ENCODE results near the gene EID1.

The EID1 gene

DNA sequence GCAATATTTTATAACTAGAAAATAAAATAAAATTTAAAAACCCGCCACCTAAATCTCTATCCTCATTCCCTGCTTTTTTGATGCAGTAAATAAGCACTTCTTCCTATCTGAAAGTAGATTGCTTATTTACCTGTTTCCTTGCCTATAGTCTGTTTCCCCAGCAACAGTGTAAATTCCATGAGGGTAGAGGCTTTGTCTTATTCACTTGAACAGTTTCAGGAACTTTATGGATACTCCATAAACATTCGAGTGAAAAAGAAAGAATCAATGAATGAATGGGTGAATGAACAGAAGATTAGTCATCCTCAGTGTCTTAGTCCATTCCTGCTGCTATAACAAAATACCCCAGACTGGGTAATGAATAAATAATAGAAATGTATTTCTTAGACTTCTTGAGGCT is 44.1 kb downstream of the EID1 start:
- H3K27me3 ChIP-seq (ENCODE audit: insufficient read depth, low read length), result no peaks in the 10 kb centered on the region; the same call in 1 of the 2 replicates
- no peak overlapping the region for H3K4me2 ChIP-seq (ENCODE audit: low read length)
- TF ChIP-seq, protein P1, sequence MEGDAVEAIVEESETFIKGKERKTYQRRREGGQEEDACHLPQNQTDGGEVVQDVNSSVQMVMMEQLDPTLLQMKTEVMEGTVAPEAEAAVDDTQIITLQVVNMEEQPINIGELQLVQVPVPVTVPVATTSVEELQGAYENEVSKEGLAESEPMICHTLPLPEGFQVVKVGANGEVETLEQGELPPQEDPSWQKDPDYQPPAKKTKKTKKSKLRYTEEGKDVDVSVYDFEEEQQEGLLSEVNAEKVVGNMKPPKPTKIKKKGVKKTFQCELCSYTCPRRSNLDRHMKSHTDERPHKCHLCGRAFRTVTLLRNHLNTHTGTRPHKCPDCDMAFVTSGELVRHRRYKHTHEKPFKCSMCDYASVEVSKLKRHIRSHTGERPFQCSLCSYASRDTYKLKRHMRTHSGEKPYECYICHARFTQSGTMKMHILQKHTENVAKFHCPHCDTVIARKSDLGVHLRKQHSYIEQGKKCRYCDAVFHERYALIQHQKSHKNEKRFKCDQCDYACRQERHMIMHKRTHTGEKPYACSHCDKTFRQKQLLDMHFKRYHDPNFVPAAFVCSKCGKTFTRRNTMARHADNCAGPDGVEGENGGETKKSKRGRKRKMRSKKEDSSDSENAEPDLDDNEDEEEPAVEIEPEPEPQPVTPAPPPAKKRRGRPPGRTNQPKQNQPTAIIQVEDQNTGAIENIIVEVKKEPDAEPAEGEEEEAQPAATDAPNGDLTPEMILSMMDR (IDR thresholded peaks at IDR 0.05; ENCODE audit: low read length), result no peak
- TF ChIP-seq EZH2 (IDR thresholded peaks at IDR 0.05; ENCODE audit: borderline replicate concordance, low read length), result no peak

DNA sequence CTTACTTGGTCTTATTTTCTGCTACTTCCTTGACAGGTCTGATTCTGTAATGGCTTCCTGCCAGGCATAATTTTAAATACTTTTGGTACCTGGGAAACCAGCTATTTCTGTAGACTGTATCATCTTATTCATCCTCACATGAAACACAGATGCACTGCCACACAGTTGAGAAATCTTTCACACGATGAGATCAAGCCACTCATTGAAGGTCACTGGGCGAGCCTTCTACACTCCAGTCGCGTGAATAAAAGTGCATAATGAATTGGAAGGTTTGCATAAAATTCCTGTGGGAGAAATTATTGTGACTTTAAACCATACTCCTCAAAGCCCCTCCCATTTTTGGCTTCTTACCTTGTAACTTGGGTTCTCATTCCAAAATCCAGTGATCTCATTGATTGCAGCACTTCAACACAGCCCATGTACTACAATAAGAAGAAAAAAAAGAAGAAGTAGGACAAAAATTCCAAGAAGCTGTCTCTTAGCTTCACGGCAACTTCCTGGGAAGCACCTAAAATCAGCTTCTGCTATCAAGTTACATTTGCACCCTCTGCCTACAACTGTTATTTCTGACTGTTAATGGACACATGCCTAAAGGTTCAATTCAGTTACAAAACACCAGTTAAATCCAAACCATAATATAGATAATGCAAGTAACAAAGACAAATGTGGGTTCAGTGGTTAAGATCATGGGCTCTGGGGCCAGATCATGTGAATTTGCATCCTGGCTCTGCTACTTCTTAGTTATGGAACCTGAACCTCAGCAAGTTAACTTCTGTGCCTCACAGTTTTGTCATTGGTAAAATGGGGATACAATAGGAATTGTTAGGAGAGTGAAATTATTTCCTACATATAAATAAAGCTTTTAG is 46.8 kb downstream of the EID1 start:
- Histone ChIP-seq H2AFZ (ENCODE audit: low read length) (no peak overlapping the region), H3K27ac (ENCODE audit: low read depth, low read length, poor library complexity, severe bottlenecking) (no peak overlapping the region), H3K36me3 (ENCODE audit: insufficient read depth, low read length) (no peaks in the 10 kb centered on the region), H3K27me3 (ENCODE audit: insufficient read depth, low read length) (peaks cover 2% of the 10 kb centered on the region), H4K20me1 (ENCODE audit: insufficient read depth, low read length) (no peaks in the 10 kb centered on the region), H3K9ac (ENCODE audit: low read length) (no peak overlapping the region), H3F3A (ENCODE audit: insufficient read depth, low read length) (no peaks in the 10 kb centered on the region), H3K79me2 (ENCODE audit: insufficient read depth, low read length) (no peaks in the 10 kb centered on the region), H3K4me1 (ENCODE audit: insufficient read depth, low read length, severe bottlenecking) (no peaks in the 10 kb centered on the region), H3K9me2 (ENCODE audit: low read depth, low read length) (no peaks in the 10 kb centered on the region), H3K4me2 (ENCODE audit: low read length) (no peak overlapping the region), H3K9me3 (ENCODE audit: low read length) (no peaks in the 10 kb centered on the region), H3K4me3 (ENCODE audit: low read depth, low read length, poor library complexity, severe bottlenecking) (no peak overlapping the region)
- TF ChIP-seq, protein P1 (IDR thresholded peaks at IDR 0.05; ENCODE audit: low read length), result no peak
- TF ChIP-seq EZH2 (IDR thresholded peaks at IDR 0.05; ENCODE audit: borderline replicate concordance, low read length), result no peak

More for the DNA sequence above, 44.1 kb downstream of the EID1 start:
- Histone ChIP-seq H3K4me3 (ENCODE audit: low read depth, low read length, poor library complexity, severe bottlenecking) (no peak overlapping the region), H2AFZ (ENCODE audit: low read length) (no peak overlapping the region), H3K9me3 (ENCODE audit: low read length) (no peaks in the 10 kb centered on the region), H3K79me2 (ENCODE audit: insufficient read depth, low read length) (no peaks in the 10 kb centered on the region), H3K4me1 (ENCODE audit: insufficient read depth, low read length, severe bottlenecking) (no peaks in the 10 kb centered on the region), H3K9ac (ENCODE audit: low read length) (no peak overlapping the region), H4K20me1 (ENCODE audit: insufficient read depth, low read length) (no peaks in the 10 kb centered on the region), H3F3A (ENCODE audit: insufficient read depth, low read length) (no peaks in the 10 kb centered on the region), H3K9me2 (ENCODE audit: low read depth, low read length) (no peaks in the 10 kb centered on the region), H3K27ac (ENCODE audit: low read depth, low read length, poor library complexity, severe bottlenecking) (no peak overlapping the region), H3K36me3 (ENCODE audit: insufficient read depth, low read length) (no peaks in the 10 kb centered on the region)

DNA sequence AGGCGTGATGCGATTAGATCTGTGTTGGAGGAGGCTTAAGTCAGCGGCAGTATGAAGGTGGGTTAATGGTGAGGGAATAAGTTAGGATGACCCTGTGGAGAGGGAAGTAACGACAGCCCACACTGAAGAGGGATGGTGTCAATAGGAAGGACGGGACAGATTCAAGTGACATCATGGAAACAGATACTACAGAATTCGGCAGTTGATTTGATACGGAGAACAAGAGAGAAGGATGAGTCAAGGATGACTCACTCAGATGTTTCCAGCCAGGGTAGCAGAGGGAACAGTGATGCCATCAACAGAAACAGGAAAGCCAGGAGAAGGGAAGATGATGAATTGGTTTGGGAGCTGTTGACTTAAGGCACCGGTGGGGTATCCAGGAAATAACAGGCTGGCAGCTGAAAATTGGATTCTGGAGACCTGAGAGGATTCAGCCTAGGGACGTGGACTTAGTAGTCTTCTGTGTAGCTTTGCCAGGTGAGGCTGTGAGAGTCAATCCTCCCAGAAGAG is 47.8 kb downstream of the EID1 start:
- no peak overlapping the region for H3K27ac ChIP-seq (ENCODE audit: low read depth, low read length, poor library complexity, severe bottlenecking)
- H3K36me3 ChIP-seq (ENCODE audit: insufficient read depth, low read length), result no peaks in the 10 kb centered on the region
- H3K79me2 ChIP-seq (ENCODE audit: insufficient read depth, low read length), result no peaks in the 10 kb centered on the region
- H3K27me3 ChIP-seq (ENCODE audit: insufficient read depth, low read length), result peaks cover 2% of the 10 kb centered on the region
- no peaks in the 10 kb centered on the region for H3K9me2 ChIP-seq (ENCODE audit: low read depth, low read length)
- no peak overlapping the region for H3K4me3 ChIP-seq (ENCODE audit: low read depth, low read length, poor library complexity, severe bottlenecking)
- H4K20me1 ChIP-seq (ENCODE audit: insufficient read depth, low read length), result no peaks in the 10 kb centered on the region
- no peaks in the 10 kb centered on the region for H3K4me1 ChIP-seq (ENCODE audit: insufficient read depth, low read length, severe bottlenecking)
- H3K9ac ChIP-seq (ENCODE audit: low read length), result no peak overlapping the region
- H3F3A ChIP-seq (ENCODE audit: insufficient read depth, low read length), result no peaks in the 10 kb centered on the region
- no peak overlapping the region for H3K4me2 ChIP-seq (ENCODE audit: low read length)
- H2AFZ ChIP-seq (ENCODE audit: low read length), result no peak overlapping the region
- H3K9me3 ChIP-seq (ENCODE audit: low read length), result no peaks in the 10 kb centered on the region
- TF ChIP-seq EZH2 (IDR thresholded peaks at IDR 0.05; ENCODE audit: borderline replicate concordance, low read length), result no peak
- TF ChIP-seq, protein P1 (IDR thresholded peaks at IDR 0.05; ENCODE audit: low read length), result no peak

Data from OCI-LY1 (cell line).